Smooth muscle cell (in vitro differentiated cells): ENCODE results near the gene HSPG2. TPM values are rescaled to one million over a fixed set of nuclear protein-coding genes. Genes with fewer than 3 reads are reported as not detected.

Source experiments
- DNase-seq: peaks from one replicate; lab custom pipeline; 2025; ENCODE audit not compliant: unreplicated experiment; lab: John Stamatoyannopoulos, UW
- H2AFZ ChIP-seq: fragments of 200-600 bp; sonication (generic); 2 replicates; pipeline ENCODE4 v1.6.0; 2016; ENCODE audit warnings: antibody characterized with exemption, low read depth, mild to moderate bottlenecking
- H3F3A ChIP-seq: fragments of 200-600 bp; sonication (generic); 2 replicates; pipeline ENCODE4 v1.6.0; 2017; ENCODE audit warnings: antibody characterized with exemption, low read depth
- H3K27ac ChIP-seq: fragments of 200-600 bp; sonication (generic); 2 replicates; pipeline ENCODE4 v1.5.1; 2016; ENCODE audit warnings: low read depth, mild to moderate bottlenecking
- H3K27me3 ChIP-seq: fragments of 200-600 bp; sonication (generic); 2 replicates; pipeline ENCODE4 v1.6.1; 2016; ENCODE audit warnings: low read depth, mild to moderate bottlenecking
- H3K36me3 ChIP-seq: fragments of 200-600 bp; sonication (generic); 2 replicates; pipeline ENCODE4 v1.5.1; 2016; ENCODE audit warnings: low read depth
- H3K4me1 ChIP-seq: fragments of 200-600 bp; sonication (generic); 2 replicates; pipeline ENCODE4 v1.5.1; 2016; ENCODE audit warnings: low read depth
- H3K4me2 ChIP-seq: fragments of 200-600 bp; sonication (generic); 2 replicates; pipeline ENCODE4 v1.6.0; 2016; ENCODE audit warnings: mild to moderate bottlenecking
- H3K4me3 ChIP-seq: fragments of 200-600 bp; sonication (generic); 2 replicates; pipeline ENCODE4 v1.5.1; 2016; ENCODE audit warnings: mild to moderate bottlenecking
- H3K79me2 ChIP-seq: fragments of 200-600 bp; sonication (generic); 2 replicates; pipeline ENCODE4 v1.6.0; 2016; ENCODE audit warnings: low read depth, mild to moderate bottlenecking
- H3K9ac ChIP-seq: fragments of 200-600 bp; sonication (generic); 2 replicates; pipeline ENCODE4 v1.6.0; 2016; ENCODE audit warnings: low read depth
- H3K9me3 ChIP-seq: fragments of 200-600 bp; sonication (generic); replicated peaks from 2 replicates; pipeline ENCODE4 v1.5.1; 2016; ENCODE audit warnings: low read depth
- H4K20me1 ChIP-seq: fragments of 200-600 bp; sonication (generic); 2 replicates; pipeline ENCODE4 v1.6.0; 2016; ENCODE audit warnings: low read depth
- CTCF ChIP-seq: fragments of 200-600 bp; sonication (generic); IDR thresholded peaks from 2 replicates; pipeline ENCODE4 v1.5.1; 2017; ENCODE audit warnings: borderline replicate concordance, mild to moderate bottlenecking, antibody characterized with exemption; ENCODE audit not compliant: insufficient read depth, poor library complexity, severe bottlenecking
- WGBS: methylation state at CpG from one replicate; pipeline ENCODE4 v1.1.7; 2016; ENCODE audit warnings: low lambda C conversion rate; 5-methylcytosine and 5-hydroxymethylcytosine counted together
- polyA plus RNA-seq: library from polyadenylated mRNA; unstranded; fragments of >200 nt; fragmentation: Nextera tagmentation; extraction: Ambion mirVana; gene quantifications from 2 replicates; pipeline ENCODE4 v1.2.1, GENCODE V29; 2016
- total RNA-seq: library from RNA; depleted of rRNA; stranded (reverse); fragments of >200 nt; gene quantifications from 2 replicates; pipeline ENCODE4 v1.2.3, GENCODE V29; 2014

The HSPG2 gene
- total and polyA plus RNA-seq, 2 experiments from 2014 or later, result 40.7 to 46.7 TPM

GRCh38 chr1:21878009-21878773 is 58.9 kb downstream of the HSPG2 start:
- Histone ChIP-seq H4K20me1 (peaks cover 6% of the 10 kb centered on the region), H3K4me3 (no peak overlapping the region), H3F3A (no peaks in the 10 kb centered on the region), H3K9ac (no peak overlapping the region), H3K4me1 (no peaks in the 10 kb centered on the region), H3K27me3 (no peaks in the 10 kb centered on the region), H2AFZ (no peak overlapping the region), H3K36me3 (no peaks in the 10 kb centered on the region), H3K4me2 (no peak overlapping the region), H3K9me3 (no peaks in the 10 kb centered on the region), H3K27ac (no peak overlapping the region), H3K79me2 (no peaks in the 10 kb centered on the region)
- 97% methylated on average over 21 of the region's 25 CpGs for WGBS
- TF ChIP-seq CTCF, result no peak
- DNase-seq, result no peak

GRCh38 chr1:21876267-21876666 is 60.8 kb downstream of the HSPG2 start:
- no peaks in the 10 kb centered on the region for H3K27me3 ChIP-seq
- no peak for TF ChIP-seq CTCF

GRCh38 chr1:21875621-21876063 is 61.5 kb downstream of the HSPG2 start:
- TF ChIP-seq CTCF, result no peak
- no peaks in the 10 kb centered on the region for H3F3A ChIP-seq
- no peaks in the 10 kb centered on the region for H3K9me3 ChIP-seq
- no peaks in the 10 kb centered on the region for H4K20me1 ChIP-seq
- H3K4me1 ChIP-seq, result no peaks in the 10 kb centered on the region
- no peak overlapping the region for H3K27ac ChIP-seq
- no peak overlapping the region for H2AFZ ChIP-seq
- no peak overlapping the region for H3K9ac ChIP-seq
- DNase-seq, result no peak
- no peaks in the 10 kb centered on the region for H3K79me2 ChIP-seq
- 97% methylated on average over 16 of the region's 16 CpGs for WGBS
- no peaks in the 10 kb centered on the region for H3K27me3 ChIP-seq
- H3K36me3 ChIP-seq, result no peaks in the 10 kb centered on the region
- H3K4me2 ChIP-seq, result no peak overlapping the region
- H3K4me3 ChIP-seq, result no peak overlapping the region

More at GRCh38 chr1:21876267-21876666, 60.8 kb downstream of the HSPG2 start:
- H3K9ac ChIP-seq, result no peak overlapping the region
- no peak overlapping the region for H3K4me3 ChIP-seq
- H3K4me2 ChIP-seq, result no peak overlapping the region
- H4K20me1 ChIP-seq, result no peaks in the 10 kb centered on the region
- H3K79me2 ChIP-seq, result no peaks in the 10 kb centered on the region
- 98% methylated on average over 16 of the region's 16 CpGs for WGBS
- H3K36me3 ChIP-seq, result no peaks in the 10 kb centered on the region
- no peaks in the 10 kb centered on the region for H3F3A ChIP-seq
- H3K4me1 ChIP-seq, result no peaks in the 10 kb centered on the region
- no peak overlapping the region for H3K27ac ChIP-seq
- no peaks in the 10 kb centered on the region for H3K9me3 ChIP-seq
- DNase-seq, result no peak
- H2AFZ ChIP-seq, result no peak overlapping the region
